Measurements from ENCODE around the gene MSMB.

GRCh38 chr10:46002916-46003693 lies 43.0 kb downstream of the MSMB start:
- TF ChIP-seq POLR2A (IDR thresholded peaks at IDR 0.05) (no peak), EP300 (IDR thresholded peaks at IDR 0.05) (no peak)
- TF ChIP-seq, protein P1, sequence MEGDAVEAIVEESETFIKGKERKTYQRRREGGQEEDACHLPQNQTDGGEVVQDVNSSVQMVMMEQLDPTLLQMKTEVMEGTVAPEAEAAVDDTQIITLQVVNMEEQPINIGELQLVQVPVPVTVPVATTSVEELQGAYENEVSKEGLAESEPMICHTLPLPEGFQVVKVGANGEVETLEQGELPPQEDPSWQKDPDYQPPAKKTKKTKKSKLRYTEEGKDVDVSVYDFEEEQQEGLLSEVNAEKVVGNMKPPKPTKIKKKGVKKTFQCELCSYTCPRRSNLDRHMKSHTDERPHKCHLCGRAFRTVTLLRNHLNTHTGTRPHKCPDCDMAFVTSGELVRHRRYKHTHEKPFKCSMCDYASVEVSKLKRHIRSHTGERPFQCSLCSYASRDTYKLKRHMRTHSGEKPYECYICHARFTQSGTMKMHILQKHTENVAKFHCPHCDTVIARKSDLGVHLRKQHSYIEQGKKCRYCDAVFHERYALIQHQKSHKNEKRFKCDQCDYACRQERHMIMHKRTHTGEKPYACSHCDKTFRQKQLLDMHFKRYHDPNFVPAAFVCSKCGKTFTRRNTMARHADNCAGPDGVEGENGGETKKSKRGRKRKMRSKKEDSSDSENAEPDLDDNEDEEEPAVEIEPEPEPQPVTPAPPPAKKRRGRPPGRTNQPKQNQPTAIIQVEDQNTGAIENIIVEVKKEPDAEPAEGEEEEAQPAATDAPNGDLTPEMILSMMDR (IDR thresholded peaks at IDR 0.05): no peak
